Kidney glomerular epithelial cell (primary cell): Measurements from ENCODE around the gene LANCL3.

Experiments
- DNase-seq: peaks from one replicate; lab custom pipeline; 2025; lab: John Stamatoyannopoulos, UW

Gene LANCL3

GRCh38 chrX:37684426-37684825 is 113.0 kb downstream of the LANCL3 start:
- no peak for DNase-seq

GRCh38 chrX:37684973-37685372 is 113.5 kb downstream of the LANCL3 start:
- DNase-seq: no peak

GRCh38 chrX:37685381-37686359 is 114.2 kb downstream of the LANCL3 start, which contains the start of gene XK:
TSS of gene XK (plus strand) at chrX:37685791. CDS start at chrX:37685962, 171 bp downstream.
- DNase-seq: no peak

GRCh38 chrX:37686369-37686995 is 115.0 kb downstream of the LANCL3 start:
- DNase-seq: no peak

GRCh38 chrX:37686996-37687395 is 115.5 kb downstream of the LANCL3 start:
- DNase-seq: no peak

GRCh38 chrX:37690119-37690518 is 118.7 kb downstream of the LANCL3 start:
- no peak for DNase-seq

- DNase-seq: no peak
Observed at GRCh38 chrX:37692918-37693317, 121.5 kb downstream of the LANCL3 start.

GRCh38 chrX:37697169-37697760 is 125.8 kb downstream of the LANCL3 start:
- no peak for DNase-seq

- no peak for DNase-seq
Observed at GRCh38 chrX:37701588-37701987, 130.1 kb downstream of the LANCL3 start.

- DNase-seq: no peak
Observed at GRCh38 chrX:37711991-37712390, 140.5 kb downstream of the LANCL3 start.

GRCh38 chrX:37712458-37712857 is 141.0 kb downstream of the LANCL3 start:
- no peak for DNase-seq

- no peak for DNase-seq
Observed at GRCh38 chrX:37714479-37714878, 143.0 kb downstream of the LANCL3 start.

GRCh38 chrX:37716602-37717001 is 145.1 kb downstream of the LANCL3 start:
- DNase-seq: no peak

GRCh38 chrX:37717708-37718107 is 146.2 kb downstream of the LANCL3 start:
- no peak for DNase-seq

GRCh38 chrX:37722595-37722994 is 151.1 kb downstream of the LANCL3 start:
- no peak for DNase-seq

GRCh38 chrX:37726346-37726745 is 154.9 kb downstream of the LANCL3 start:
- no peak for DNase-seq
